Stimulated activated CD4-positive, alpha-beta T cell treated with anti-CD3 and anti-CD28 coated beads, Interleukin-15, amount 100 ng/mL, for 24 hours (primary cell): ENCODE data around the gene EIF2B5.

Experiments used
- DNase-seq: peaks from one replicate; pipeline ENCODE4 v3.0.0-alpha.2; 2020

Gene EIF2B5

GRCh38 chr3:184174646-184175492 is 39.7 kb downstream of the EIF2B5 start, which contains the start of gene AP2M1:
AP2M1 (plus strand) TSS chr3:184174855; CDS start chr3:184176994, 2,139 bp downstream.
- peak; percentile 98 for DNase-seq

- no peak for DNase-seq
Measured at GRCh38 chr3:184175506-184175905, 40.3 kb downstream of the EIF2B5 start.

- no peak for DNase-seq
Measured at GRCh38 chr3:184175981-184176376, 40.8 kb downstream of the EIF2B5 start.

DNA sequence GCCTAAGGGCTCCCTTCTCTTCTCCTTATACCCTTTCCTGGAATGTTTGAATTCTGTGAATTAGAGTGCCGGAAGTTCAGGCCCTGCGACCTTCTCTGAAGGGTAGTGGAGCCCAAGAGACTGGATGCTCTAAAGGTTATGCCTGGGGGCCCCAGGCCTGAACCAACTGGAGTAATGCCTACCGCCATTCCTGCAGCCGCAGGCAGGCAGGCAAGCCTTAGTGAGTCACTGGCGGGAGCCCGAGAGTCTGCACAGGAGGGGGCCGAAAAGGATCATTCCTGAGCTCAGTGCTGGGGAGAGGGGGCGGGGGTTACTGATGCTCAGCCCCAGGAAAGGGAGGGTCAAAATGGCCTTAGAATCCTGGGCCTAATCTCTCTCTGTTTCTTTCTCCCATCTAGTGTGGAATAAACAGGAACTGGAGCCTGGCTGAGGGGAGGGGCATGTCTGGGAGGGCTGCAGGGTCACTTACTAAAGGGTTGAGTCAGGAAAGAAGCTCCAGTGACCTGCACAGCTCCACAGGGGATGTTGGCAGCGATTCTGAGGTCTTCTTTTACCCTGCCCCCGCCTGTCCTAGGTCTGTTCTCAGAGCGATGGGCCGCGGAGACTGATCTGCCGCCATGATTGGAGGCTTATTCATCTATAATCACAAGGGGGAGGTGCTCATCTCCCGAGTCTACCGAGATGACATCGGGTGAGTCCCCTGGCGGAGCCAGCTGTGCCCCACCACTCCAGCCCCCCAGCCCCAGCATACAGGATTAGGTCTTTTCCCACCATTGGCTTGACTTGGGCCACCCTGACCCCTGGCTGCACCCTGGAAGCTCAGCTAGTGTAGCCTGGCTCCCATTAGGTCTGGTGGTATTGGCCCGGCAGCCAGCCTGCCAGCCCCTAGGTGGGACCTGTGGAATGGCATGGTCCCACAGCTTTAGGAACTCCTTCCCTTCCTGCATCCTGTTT is 41.5 kb downstream of the EIF2B5 start:
- DNase-seq: no peak

DNA sequence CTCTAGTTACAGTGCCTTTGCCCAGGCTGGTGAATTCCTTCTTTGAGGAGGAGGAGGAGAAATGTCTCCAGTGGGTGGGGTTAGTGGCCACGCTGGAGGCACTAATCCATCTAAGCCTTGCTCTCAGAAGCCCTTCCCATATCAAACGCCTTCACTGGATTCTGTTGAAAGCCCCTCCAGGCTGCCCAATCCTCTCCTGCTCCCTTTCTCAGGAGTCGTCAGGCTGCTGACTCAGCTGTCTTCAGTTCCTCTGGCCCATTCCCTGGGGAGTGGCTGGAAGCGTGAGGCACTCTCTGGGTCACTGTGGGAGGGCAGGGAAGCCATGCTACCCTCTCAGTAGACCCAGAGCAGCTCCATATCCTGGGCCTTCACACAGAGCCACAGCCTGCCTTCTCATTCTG is 42.2 kb downstream of the EIF2B5 start:
- DNase-seq: no peak

- no peak for DNase-seq
Measured at GRCh38 chr3:184177767-184178306, 42.7 kb downstream of the EIF2B5 start.

DNA sequence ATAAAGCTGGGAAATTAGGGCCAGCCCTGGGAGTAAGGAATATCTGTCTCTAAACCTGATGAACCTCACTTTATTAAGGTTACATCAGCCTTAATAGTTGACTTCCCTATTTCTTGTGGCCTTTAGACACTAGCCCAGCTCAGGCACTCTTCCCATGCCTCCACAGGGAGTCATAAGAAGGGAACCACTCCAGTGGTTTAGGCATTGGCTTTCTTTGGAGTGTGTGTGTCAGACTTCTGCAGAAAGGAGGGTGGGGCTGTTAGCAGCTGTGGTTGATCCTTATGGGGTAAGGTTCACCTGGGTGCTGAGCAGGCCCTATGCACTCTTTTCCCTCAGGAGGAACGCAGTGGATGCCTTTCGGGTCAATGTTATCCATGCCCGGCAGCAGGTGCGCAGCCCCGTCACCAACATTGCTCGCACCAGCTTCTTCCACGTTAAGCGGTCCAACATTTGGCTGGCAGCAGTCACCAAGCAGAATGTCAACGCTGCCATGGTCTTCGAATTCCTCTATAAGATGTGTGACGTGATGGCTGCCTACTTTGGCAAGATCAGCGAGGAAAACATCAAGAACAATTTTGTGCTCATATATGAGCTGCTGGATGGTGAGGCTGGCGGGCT is 43.5 kb downstream of the EIF2B5 start:
- no peak for DNase-seq

DNA sequence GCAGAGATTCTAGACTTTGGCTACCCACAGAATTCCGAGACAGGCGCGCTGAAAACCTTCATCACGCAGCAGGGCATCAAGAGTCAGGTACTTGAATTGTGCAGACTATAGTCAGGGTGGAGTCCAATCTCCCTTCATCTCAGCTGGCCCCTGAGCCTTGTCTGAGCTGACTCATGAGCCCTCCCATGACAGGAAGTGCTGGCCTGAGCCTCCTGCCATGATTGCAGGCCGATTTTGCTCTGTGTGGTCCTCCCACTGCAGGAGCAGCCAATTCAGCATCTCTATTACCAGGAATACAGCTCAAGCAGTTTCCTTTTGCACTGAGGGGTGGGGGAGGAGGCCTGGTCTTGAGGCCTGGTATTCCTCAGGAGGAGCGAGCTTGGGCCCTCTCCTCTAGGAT is 45.0 kb downstream of the EIF2B5 start:
- no peak for DNase-seq

GRCh38 chr3:184181596-184181995 is 46.4 kb downstream of the EIF2B5 start:
- no peak for DNase-seq

DNA sequence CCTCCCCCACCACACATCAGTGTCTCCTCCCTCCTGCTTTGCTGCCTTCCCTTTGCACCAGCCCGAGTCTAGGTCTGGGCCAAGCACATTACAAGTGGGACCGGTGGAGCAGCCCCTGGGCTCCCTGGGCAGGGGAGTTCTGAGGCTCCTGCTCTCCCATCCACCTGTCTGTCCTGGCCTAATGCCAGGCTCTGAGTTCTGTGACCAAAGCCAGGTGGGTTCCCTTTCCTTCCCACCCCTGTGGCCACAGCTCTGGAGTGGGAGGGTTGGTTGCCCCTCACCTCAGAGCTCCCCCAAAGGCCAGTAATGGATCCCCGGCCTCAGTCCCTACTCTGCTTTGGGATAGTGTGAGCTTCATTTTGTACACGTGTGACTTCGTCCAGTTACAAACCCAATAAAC is 48.5 kb downstream of the EIF2B5 start:
- DNase-seq: no peak

GRCh38 chr3:184184546-184185230 is 49.5 kb downstream of the EIF2B5 start:
- DNase-seq: no peak

DNA sequence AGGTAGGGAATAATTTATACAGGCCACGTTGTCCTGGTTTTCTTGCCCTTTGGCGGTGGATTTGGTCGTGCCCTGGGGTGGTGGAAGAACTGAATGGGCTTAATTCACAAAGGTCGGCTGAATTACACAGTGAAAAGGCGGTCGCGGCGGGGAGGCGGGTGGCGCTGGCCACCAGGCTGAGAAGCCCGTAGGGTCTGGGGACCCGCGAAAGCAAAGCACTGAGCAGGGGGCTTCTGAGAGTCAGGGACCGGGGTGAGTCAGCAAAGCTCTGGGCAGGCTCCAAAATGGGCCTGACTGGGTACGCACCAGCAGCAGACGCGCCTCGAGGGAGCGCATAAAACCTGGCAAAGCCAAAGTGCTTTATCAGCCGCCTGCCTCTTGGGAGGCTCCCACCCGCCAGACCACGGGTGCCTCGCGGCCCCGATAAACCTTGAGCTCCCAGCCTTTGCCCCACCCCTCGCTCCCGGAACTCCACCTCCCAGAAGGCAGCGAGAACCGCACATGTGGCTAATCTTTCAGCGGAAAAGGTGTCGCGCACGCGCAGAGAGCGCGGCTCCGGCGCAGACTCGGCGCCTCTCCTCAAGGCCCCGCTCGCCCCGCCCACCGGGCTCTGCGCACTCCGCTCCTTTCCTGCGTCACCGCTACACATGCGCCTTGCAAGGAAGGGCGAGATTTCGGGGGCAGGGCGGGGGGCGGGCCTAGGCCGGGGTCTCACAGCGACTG is 50.5 kb downstream of the EIF2B5 start:
- peak; percentile 99 for DNase-seq

GRCh38 chr3:184186184-184186901 is 51.2 kb downstream of the EIF2B5 start, which contains the start of gene ABCF3:
ABCF3 (plus strand) TSS chr3:184186199; CDS start chr3:184186208, 9 bp downstream.
- no peak for DNase-seq

- no peak for DNase-seq
Measured at GRCh38 chr3:184186902-184187207, 51.7 kb downstream of the EIF2B5 start.

- no peak for DNase-seq
Measured at GRCh38 chr3:184188080-184188479, 52.9 kb downstream of the EIF2B5 start.

- no peak for DNase-seq
Measured at GRCh38 chr3:184189421-184189820, 54.3 kb downstream of the EIF2B5 start.

DNA sequence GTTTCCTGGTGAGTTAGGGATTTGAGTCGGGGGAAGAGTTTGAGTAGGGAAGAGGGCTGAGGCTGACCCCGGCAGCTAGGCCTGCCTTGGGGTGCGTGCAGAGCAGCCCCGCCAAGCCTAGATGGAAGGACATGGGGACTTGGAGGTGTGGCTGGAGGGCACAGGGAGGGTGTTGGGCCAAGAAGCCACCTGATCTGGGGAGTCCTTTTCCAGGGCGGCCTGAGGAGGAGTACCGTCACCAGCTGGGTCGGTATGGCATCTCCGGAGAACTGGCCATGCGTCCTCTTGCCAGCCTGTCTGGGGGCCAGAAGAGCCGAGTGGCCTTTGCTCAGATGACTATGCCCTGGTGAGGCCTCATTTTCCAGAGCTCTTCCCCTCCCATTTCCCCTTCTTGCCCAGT is 57.7 kb downstream of the EIF2B5 start:
- no peak for DNase-seq

DNA sequence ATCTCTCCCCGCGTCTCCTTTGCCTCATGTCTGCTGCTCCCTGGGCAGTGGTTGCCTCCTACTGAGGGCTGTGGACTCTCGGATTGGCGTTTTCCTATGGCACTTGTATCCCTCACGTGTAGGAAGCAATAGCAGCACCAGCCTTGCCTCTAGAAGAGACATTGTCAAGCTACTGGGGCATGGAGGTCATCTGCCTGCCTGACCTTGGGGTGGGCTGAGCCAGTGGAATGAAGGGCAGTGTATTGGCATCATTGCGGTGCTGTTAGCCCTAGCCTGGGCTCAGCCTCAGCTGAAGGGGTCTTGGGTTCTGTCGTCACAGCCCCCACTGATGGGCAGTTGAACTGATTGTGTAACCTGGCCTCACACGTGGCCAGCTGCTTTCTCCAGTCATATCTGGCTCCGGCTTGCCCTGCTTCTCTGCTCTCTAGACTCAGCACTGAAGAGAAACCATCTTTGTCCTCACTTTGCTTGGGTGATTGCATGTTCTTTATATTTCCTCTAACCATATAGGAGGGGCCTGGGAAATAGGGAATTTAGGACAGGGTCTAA is 58.9 kb downstream of the EIF2B5 start:
- no peak for DNase-seq
